ENCODE measurements around the gene SUMO4. TPM values are rescaled to one million over a fixed set of nuclear protein-coding genes. Genes with fewer than 3 reads are reported as not detected.

The SUMO4 gene
- total and polyA plus RNA-seq, 5 donors, result 0.32 to 0.78 (median 0.59) TPM

DNA sequence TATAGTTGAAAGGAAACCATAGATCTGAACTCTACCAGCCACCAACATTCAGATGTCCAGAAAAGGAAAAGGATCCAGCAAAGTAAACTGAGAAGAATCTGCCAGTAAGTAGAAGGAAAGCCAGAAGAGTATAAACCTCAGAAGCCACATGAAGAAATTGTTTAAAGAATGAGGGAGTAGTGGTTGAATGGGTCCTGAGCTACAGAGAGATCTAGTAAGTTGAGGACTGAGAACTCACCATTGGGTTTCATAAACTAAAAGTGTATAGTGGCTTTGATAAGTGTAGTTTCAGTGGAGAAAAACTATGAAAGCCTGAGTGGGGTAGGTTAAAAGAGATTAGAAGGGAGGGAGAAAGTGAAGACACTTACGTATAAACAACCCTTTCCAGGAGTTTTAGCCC lies 32.0 kb upstream of the SUMO4 start:
- DNase-seq (no peak), ATAC-seq (no peak)
- intact Hi-C loops (cut with DNase I), result no loop called here
- H3K4me3 ChIP-seq (ENCODE audit: low read length), result no peak overlapping the region
- no peaks in the 10 kb centered on the region for H3K4me1 ChIP-seq (ENCODE audit: control insufficient read depth, insufficient read depth, low read length)
- no peak overlapping the region for H3K27ac ChIP-seq (ENCODE audit: low read length)
- H3K9me3 ChIP-seq (ENCODE audit: control insufficient read depth, low read length), result no peaks in the 10 kb centered on the region
- 71% methylated on average over 1 of the region's 1 CpG for WGBS
- H3K27me3 ChIP-seq (ENCODE audit: control insufficient read depth, insufficient read depth), result no peaks in the 10 kb centered on the region

- DNase-seq (no peak), ATAC-seq (no peak)
- no peaks in the 10 kb centered on the region for H3K9me3 ChIP-seq (ENCODE audit: control insufficient read depth, low read length)
- H3K4me3 ChIP-seq (ENCODE audit: low read length), result no peak overlapping the region
- H3K27me3 ChIP-seq (ENCODE audit: control insufficient read depth, insufficient read depth), result no peaks in the 10 kb centered on the region
- peaks cover 1% of the 10 kb centered on the region for H3K4me1 ChIP-seq (ENCODE audit: control insufficient read depth, insufficient read depth, low read length)
- intact Hi-C loops (cut with DNase I), result no loop called here
- no peak overlapping the region for H3K27ac ChIP-seq (ENCODE audit: low read length)
Measured at GRCh38 chr6:149371154-149371553, 28.9 kb upstream of the SUMO4 start.

GRCh38 chr6:149372062-149372461 lies 28.0 kb upstream of the SUMO4 start:
- no peak for DNase-seq
- Histone ChIP-seq H3K4me3 (ENCODE audit: low read length) (no peak overlapping the region), H3K27me3 (ENCODE audit: control insufficient read depth, insufficient read depth) (no peaks in the 10 kb centered on the region), H3K27ac (ENCODE audit: low read length) (no peak overlapping the region), H3K9me3 (ENCODE audit: control insufficient read depth, low read length) (no peaks in the 10 kb centered on the region), H3K4me1 (ENCODE audit: control insufficient read depth, insufficient read depth, low read length) (peaks cover 1% of the 10 kb centered on the region)
- 49% methylated on average over 2 of the region's 2 CpGs for WGBS
- ATAC-seq, result no peak
- intact Hi-C loops (cut with DNase I), result no loop called here

- ATAC-seq, result no peak
- DNase-seq, result no peak
- intact Hi-C loops (cut with DNase I), result no loop called here
- Histone ChIP-seq H3K4me3 (ENCODE audit: low read length) (no peak overlapping the region), H3K27me3 (ENCODE audit: control insufficient read depth, insufficient read depth) (no peaks in the 10 kb centered on the region), H3K4me1 (ENCODE audit: control insufficient read depth, insufficient read depth, low read length) (peaks cover 1% of the 10 kb centered on the region), H3K9me3 (ENCODE audit: control insufficient read depth, low read length) (no peaks in the 10 kb centered on the region), H3K27ac (ENCODE audit: low read length) (no peak overlapping the region)
- WGBS, result 99% methylated on average over 2 of the region's 2 CpGs
Measured at GRCh38 chr6:149373511-149373910, 26.6 kb upstream of the SUMO4 start.

GRCh38 chr6:149379977-149380376 lies 20.1 kb upstream of the SUMO4 start:
- Histone ChIP-seq H3K27ac (ENCODE audit: low read length) (no peak overlapping the region), H3K27me3 (ENCODE audit: control insufficient read depth, insufficient read depth) (no peaks in the 10 kb centered on the region), H3K4me3 (ENCODE audit: low read length) (no peak overlapping the region), H3K9me3 (ENCODE audit: control insufficient read depth, low read length) (no peaks in the 10 kb centered on the region), H3K4me1 (ENCODE audit: control insufficient read depth, insufficient read depth, low read length) (no peaks in the 10 kb centered on the region)
- no peak for DNase-seq
- no peak for ATAC-seq
- WGBS, result 99% methylated on average over 3 of the region's 3 CpGs
- intact Hi-C loops (cut with DNase I), result no loop called here

DNA sequence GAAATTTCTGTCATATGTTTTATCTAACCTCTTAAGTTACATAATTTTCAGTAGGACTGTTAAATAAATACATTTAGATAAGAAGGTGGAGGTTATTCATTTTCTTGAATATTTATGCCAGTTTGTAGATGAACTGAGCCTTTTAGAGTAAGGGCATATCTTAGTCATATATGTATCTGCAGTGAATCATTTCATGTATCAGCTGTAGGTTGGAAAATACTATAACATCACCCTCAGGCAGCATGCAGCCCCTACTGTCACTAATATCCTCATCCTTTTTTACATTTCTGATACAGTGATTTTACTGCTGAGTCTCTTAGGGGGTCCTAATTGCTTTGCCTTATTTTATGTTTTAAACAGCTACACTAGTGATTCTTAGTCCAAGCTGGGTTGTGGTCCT lies 19.5 kb upstream of the SUMO4 start:
- Histone ChIP-seq H3K27me3 (ENCODE audit: control insufficient read depth, insufficient read depth) (no peaks in the 10 kb centered on the region), H3K4me1 (ENCODE audit: control insufficient read depth, insufficient read depth, low read length) (no peaks in the 10 kb centered on the region), H3K4me3 (ENCODE audit: low read length) (no peak overlapping the region), H3K27ac (ENCODE audit: low read length) (no peak overlapping the region), H3K9me3 (ENCODE audit: control insufficient read depth, low read length) (no peaks in the 10 kb centered on the region)
- intact Hi-C loops (cut with DNase I), result no loop called here
- no peak for DNase-seq
- no peak for ATAC-seq

GRCh38 chr6:149383371-149383770 lies 16.7 kb upstream of the SUMO4 start:
- no peak overlapping the region for H3K4me3 ChIP-seq (ENCODE audit: low read length)
- no peak for ATAC-seq
- peaks cover 2% of the 10 kb centered on the region for H3K4me1 ChIP-seq (ENCODE audit: control insufficient read depth, insufficient read depth, low read length)
- H3K9me3 ChIP-seq (ENCODE audit: control insufficient read depth, low read length), result no peaks in the 10 kb centered on the region
- no peak for DNase-seq
- H3K27ac ChIP-seq (ENCODE audit: low read length), result no peak overlapping the region
- 94% methylated on average over 4 of the region's 4 CpGs for WGBS
- intact Hi-C loops (cut with DNase I), result no loop called here
- no peaks in the 10 kb centered on the region for H3K27me3 ChIP-seq (ENCODE audit: control insufficient read depth, insufficient read depth)

DNA sequence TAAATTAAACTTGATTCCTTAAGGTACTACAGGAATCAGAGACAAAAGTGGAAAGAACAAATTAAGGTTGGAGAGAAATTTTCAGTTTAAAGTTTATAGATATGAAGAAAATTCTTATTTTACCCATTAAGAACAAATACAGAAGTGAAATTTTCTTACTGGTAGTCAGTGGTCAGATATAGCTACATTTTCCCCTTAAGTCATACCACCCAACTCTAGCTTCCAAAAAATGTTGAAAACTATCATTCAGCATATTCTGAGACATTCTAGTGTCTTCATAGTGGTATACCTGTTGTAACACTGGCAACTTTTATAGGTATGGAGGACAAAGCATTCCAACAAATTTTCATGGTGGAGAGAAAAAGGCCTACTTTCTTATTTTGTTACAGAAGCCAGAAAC lies 15.6 kb upstream of the SUMO4 start:
- intact Hi-C loops (cut with DNase I), result no loop called here
- no peaks in the 10 kb centered on the region for H3K27me3 ChIP-seq (ENCODE audit: control insufficient read depth, insufficient read depth)
- no peak for ATAC-seq
- H3K27ac ChIP-seq (ENCODE audit: low read length), result no peak overlapping the region
- no peak overlapping the region for H3K4me3 ChIP-seq (ENCODE audit: low read length)
- no peak for DNase-seq
- no peaks in the 10 kb centered on the region for H3K9me3 ChIP-seq (ENCODE audit: control insufficient read depth, low read length)
- H3K4me1 ChIP-seq (ENCODE audit: control insufficient read depth, insufficient read depth, low read length), result peaks cover 2% of the 10 kb centered on the region

- intact Hi-C loops (cut with DNase I), result no loop called here
- ATAC-seq (no peak), DNase-seq (no peak)
- no peak overlapping the region for H3K27ac ChIP-seq (ENCODE audit: low read length)
- H3K4me1 ChIP-seq (ENCODE audit: control insufficient read depth, insufficient read depth, low read length), result peaks cover 2% of the 10 kb centered on the region
- H3K4me3 ChIP-seq (ENCODE audit: low read length), result no peak overlapping the region
- WGBS, result 97% methylated on average over 5 of the region's 5 CpGs
- H3K27me3 ChIP-seq (ENCODE audit: control insufficient read depth, insufficient read depth), result no peaks in the 10 kb centered on the region
- H3K9me3 ChIP-seq (ENCODE audit: control insufficient read depth, low read length), result no peaks in the 10 kb centered on the region
Measured at GRCh38 chr6:149385998-149386646, 13.9 kb upstream of the SUMO4 start.

DNA sequence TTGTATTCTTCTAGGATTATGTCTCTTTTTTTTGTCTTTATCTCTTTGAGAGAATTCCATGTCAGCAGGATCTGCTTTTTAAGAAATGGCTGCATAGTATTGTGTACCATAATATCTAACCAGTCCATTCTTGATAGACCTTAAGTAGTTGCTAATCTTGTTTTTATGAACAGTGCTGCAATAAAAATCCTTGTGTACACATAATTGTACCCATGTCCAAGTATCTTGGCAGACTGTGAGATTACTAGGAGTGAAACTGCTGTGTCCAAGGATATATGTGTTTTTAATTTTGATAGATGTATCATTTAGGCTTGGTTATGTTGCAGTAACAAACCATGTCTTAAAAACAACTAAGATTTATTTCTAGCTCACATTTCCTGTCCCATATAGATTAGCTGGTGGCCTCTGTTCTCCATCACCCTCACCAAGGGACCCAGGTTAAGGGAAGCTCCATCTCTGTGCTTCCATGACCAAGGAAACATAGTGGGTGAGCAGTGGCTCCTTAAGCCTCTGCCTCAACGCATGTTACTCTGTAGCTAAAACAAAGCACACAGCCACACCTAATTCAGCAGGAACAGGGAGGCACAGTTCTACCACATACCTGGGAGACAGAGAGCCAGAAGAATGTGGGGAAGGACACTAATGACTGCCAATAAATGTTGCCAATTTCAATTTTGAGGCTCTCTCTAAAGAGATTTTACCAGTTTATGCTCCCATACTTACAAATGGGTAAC lies 12.1 kb upstream of the SUMO4 start:
- H3K4me1 ChIP-seq (ENCODE audit: control insufficient read depth, insufficient read depth, low read length), result peaks cover 2% of the 10 kb centered on the region
- no peak overlapping the region for H3K27ac ChIP-seq (ENCODE audit: low read length)
- no peak for ATAC-seq
- 72% methylated on average over 1 of the region's 1 CpG for WGBS
- intact Hi-C loops (cut with DNase I), result no loop called here
- H3K9me3 ChIP-seq (ENCODE audit: control insufficient read depth, low read length), result no peaks in the 10 kb centered on the region
- DNase-seq, result no peak
- no peaks in the 10 kb centered on the region for H3K27me3 ChIP-seq (ENCODE audit: control insufficient read depth, insufficient read depth)
- H3K4me3 ChIP-seq (ENCODE audit: low read length), result no peak overlapping the region

DNA sequence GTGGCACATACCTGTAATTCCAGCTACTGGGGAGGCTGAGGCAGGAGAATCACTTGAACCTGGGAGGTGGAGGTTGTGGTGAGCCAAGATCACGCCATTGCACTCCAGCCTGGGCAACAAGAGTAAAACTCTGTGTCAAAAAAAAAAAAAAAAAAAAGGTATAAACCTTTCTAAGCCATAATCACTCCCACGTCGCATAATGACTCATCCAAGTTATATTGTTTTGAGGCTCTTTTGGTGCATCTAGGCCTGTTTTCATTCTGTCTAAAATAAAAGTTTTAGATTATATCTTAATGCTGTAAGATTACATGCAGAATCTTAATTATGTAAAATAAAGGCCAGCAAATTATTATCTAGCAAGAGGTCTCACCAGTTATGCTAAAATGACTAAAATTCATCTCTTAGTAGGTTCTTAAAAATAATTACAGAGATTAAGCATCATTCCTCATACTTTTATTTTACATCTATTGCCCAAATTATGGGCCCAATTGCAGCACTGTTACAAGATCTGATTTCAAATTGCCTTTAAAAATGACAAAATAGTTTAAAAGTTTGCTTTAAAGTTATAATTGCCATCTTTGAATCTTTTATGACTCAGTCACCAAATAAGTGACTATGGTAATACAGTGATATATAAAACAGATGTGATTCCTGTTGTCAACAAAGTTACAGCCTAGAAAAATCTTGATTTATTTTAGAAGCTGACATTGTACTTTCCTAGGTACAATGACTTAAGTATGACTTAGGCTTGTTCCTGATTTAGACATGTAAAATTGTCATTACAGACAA lies 10.4 kb upstream of the SUMO4 start:
- Histone ChIP-seq H3K27me3 (ENCODE audit: control insufficient read depth, insufficient read depth) (no peaks in the 10 kb centered on the region), H3K4me3 (ENCODE audit: low read length) (no peak overlapping the region), H3K9me3 (ENCODE audit: control insufficient read depth, low read length) (no peaks in the 10 kb centered on the region), H3K4me1 (ENCODE audit: control insufficient read depth, insufficient read depth, low read length) (peaks cover 2% of the 10 kb centered on the region), H3K27ac (ENCODE audit: low read length) (no peak overlapping the region)
- no peak for DNase-seq
- intact Hi-C loops (cut with DNase I), result no loop called here
- 91% methylated on average over 3 of the region's 3 CpGs for WGBS
- ATAC-seq, result no peak
